ENCODE data around the gene ZEB2.

GRCh38 chr2:144526831-144527230, 6.9 kb upstream of the ZEB2 start:
- TF ChIP-seq CTCF (IDR thresholded peaks at IDR 0.05; ENCODE audit: control extremely low read depth in 1 of 3, insufficient read depth in 1 of 3, low read depth in 1 of 3, low read length in 3 of 3) = no peak
- TF ChIP-seq CHD2 (IDR thresholded peaks at IDR 0.05; ENCODE audit: low read length) = no peak
- no peak for TF ChIP-seq EZH2 (IDR thresholded peaks at IDR 0.05; ENCODE audit: low read depth, low read length, severe bottlenecking)
- no peak for TF ChIP-seq CREB1 (IDR thresholded peaks at IDR 0.05)
- TF ChIP-seq CBX5 (IDR thresholded peaks at IDR 0.05; ENCODE audit: low read depth, low read length) = no peak
